CD1c-positive myeloid dendritic cell (primary cell): ENCODE data around the gene QSOX2.

Experiments used
- DNase-seq: peaks from one replicate; pipeline ENCODE4 v3.0.0-alpha.2; 2016; ENCODE audit errors: extremely low spot score

The QSOX2 gene

GRCh38 chr9:136245219-136246150 is at the start of gene QSOX2:
QSOX2 (minus strand) TSS chr9:136245812; CDS start chr9:136245803, 9 bp downstream.
- DNase-seq = peak; percentile 89

DNA sequence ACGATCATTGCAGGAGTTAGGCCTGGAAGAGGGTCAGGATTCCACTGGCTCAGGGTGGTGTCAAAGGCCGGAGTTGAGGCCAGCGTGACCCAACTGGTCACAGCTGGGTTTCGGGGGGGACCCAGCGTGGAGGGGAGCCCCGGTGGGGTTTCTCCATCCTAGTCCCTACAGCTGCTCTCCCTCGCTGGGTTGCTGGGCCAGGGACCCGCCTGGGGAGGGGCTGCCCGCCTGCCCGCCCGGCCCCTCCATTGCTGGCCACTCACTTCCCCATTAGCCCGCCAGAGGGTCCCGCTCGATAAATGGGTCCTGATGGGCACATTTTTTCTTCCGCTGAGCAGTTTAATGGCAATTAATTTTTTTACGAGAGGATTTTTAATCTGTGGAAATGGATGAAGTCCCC is 49.4 kb upstream of the QSOX2 start:
- no peak for DNase-seq

DNA sequence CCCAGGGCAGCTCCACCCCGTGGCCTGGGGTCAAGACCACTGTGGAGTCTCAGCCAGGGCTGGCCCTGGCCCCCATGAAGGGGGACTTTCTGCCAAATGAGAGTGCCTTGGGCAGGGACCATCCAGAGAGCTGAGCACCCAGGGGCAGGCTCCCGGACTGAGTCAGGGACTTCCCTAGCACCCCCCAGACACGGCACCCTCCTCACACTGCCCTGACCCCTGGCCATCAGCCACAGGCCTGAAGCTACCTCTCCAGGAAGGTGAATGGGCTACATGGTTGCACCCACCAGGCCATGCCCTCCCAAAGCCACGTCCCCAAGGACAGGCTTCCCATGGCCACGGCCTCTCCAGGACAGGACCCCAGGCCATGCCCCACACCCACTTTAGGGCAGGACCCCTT is 48.8 kb upstream of the QSOX2 start:
- DNase-seq = no peak

GRCh38 chr9:136293476-136294077 is 48.0 kb upstream of the QSOX2 start:
- DNase-seq = no peak

DNA sequence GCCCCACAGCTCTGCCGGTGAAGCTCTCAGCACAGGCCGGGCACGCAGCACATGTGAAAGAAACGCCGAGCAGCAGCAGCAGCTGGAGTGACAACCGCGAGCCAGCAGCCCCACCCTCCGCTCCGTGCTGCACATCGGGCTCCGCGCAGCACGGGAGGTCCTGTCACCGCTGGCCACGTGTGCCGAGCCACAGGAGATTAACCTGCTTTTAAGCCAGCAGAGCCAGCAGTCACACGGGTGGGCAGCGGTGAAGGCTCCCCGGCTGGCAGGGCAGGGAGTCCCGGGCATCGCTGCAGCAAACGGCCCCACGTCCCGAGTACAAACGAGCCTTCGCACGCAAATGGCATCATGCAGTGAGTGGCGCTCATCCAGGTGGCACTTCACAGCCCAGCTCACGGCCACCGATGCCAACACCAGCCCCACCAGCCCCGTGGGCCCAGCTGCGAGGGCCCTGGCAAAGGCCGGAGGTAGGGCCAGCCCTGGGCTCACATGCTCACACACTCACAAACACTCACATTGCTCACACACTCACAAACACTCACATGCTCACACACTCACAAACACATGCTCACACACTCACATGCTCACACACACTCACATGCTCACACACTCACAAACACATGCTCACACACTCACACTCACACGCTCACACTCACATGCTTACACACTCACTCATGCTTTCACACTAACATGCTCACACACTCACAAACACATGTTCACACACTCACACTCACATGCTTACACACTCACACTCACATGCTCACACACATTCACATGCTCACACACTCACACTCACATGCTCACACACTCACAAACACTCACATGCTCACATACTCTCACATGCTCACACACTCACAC is 47.2 kb upstream of the QSOX2 start:
- no peak for DNase-seq

- no peak for DNase-seq
Measured at GRCh38 chr9:136292026-136292538, 46.5 kb upstream of the QSOX2 start.

DNA sequence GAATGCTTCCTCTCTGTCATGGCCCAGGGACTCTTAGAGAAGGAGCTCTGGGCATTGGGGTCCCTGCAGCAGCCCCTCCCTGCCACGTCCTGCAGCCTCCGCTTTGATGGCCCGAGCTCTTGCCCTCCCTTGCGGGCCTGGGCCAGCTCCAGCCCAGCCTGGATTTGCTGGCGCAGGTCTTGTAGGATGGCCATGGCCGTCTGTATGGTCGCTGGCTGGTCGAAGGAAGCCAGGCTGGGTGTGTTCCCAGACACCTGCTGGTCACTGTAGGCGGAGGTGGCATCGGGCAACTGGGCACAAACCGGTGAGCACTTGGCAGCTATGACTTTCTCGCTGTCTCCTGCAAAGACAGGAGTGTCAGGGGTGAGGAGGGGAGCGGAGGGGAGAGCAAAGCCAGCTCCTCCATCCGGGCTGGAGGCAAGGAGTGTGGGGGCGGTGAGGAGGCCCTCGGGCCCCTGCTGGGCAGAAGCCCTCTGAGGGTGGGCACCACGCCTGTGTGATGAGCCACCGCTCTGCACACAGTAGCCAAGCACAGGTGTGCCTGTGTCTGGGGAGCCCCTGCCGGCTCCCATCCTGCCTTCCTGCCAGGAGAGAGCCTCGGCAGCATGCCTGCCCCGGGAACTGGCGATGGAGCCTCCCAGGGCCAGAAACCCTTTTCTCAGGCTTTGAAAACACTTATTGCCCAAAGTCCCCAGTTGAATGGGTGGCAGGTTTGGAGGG is 45.9 kb upstream of the QSOX2 start:
- DNase-seq = no peak

- no peak for DNase-seq
Measured at GRCh38 chr9:136290508-136291000, 44.9 kb upstream of the QSOX2 start.

DNA sequence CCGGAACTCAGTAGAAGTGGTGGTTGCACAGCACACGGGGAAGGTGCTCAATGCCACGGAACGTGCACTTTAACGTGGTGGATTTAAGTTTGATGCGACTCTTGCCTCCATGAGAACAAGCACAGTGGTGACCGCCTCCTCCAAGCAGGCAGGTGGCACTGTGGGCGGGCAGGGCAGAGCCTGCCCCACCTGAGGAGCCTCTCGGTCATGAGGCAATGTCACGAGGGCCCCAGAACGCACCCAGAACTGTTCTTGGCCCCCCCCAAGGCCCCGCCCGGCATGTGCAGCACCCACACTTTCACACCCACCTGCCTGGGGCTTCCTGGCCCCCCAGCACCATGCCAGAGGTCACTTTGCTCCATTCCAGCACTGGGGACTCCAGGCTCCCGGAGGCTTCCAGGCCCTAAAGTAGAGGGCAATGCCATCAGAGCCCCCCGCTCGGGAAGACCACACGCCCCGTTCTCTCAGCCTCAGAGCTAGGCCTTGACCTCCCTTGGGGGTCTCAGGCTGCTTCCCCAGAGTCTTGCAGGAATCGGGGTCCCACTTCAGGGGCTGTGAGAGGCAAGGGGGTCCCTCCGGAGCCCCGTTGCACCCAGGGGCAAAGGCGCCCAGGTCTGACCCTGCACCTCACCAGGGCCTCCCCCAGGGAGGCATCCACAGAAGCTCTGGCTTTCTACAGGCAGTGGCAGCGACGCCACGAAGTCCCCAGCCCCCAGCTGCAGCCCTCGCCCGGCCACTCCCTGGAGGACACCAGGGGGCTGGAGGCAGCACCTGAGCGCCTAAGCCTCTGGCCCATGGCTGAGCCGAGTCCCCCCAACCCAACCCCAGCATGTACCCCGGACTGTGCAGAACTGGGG is 44.3 kb upstream of the QSOX2 start:
- DNase-seq = no peak

- DNase-seq = no peak
Measured at GRCh38 chr9:136287960-136288753, 42.5 kb upstream of the QSOX2 start.

DNA sequence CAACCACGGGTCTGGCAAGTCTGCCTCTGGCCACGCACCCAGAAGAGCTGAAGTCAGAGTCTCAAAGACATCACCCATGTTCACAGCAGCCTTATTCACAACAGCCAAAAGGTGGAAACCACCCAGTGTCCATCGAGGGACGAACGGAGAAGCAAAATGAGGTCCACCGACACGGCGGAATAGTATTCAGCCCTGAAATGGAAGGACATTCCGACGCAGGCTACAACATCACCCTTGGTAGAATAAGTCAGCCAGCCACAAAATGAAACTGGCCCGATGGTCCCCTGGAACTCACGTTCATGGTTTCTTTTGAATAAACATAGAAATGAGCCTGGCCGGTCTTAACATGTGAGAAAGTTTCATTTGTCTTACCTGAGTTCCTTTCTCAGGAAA is 41.4 kb upstream of the QSOX2 start:
- no peak for DNase-seq

DNA sequence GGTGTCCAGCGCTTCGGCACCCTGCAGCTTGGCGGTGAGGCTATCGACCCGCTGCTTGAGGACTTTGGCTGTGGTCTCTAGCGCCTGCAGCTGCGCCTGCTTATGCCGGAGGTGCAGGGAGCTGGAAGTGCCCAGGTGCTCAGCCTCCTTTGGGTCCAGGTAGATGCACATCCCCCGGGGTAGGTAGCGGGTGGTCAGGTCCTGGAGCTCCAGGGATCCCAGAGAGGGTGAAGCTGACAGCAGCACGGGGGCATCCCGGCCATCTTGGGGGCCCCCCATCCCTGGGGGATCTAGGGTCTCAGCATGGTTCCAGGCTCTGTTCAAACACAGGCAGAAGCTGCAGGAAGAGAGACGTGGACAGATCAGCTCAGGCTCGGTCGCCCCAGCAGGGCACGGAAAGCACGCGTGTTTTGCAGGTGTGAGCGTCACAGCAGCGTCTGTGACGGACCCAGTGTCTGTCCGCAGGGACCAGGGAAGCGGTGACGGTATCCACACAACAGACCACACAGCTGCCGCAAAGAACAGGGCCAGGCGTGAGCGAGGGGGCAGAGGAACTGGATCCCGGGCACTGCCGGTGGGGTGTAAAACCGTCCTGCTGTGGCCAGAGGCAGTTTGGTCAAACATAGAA is 40.9 kb upstream of the QSOX2 start:
- DNase-seq = no peak

DNA sequence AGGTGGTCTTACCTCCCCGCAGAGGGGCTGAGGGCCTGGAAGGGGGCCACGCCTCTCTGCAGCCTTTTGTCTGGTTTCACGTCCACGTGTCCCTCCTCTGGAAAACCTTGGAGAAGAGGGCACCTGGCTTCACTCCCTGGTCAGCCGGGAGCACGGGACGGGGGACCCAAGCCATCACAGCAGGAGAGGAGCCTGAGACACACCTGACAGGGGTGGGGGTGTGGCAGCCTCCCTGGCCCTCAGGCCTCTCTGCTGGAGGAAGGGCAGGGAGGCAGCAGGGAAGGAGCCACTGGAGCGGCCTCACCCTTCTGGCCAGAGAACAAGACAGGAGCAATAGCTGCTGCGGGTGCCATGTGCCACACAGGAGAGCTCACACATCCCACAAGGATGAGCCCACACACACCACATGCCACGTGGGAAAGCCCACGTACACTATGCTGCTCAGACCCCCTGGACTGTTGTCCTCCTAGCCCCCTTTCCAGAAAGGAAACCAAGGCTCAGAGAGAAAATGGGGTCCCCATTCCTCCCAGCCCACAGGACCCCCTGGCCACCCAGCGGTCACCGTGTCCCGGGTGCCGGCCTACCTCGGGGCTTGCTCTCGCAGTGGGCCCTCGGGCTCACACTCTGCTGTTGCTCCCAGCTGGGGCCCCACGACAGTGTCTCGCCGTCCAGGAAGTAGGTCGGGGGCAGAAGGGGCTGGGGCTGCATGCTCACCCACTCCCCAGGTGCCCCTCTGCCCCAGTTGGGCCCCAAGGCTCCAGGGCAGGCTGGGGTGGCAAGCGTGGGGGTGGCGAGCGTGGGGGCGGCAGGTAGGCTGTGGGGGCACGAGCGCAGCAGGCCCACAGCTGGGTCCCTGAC is 40.1 kb upstream of the QSOX2 start:
- DNase-seq = no peak

GRCh38 chr9:136284951-136285350 is 39.3 kb upstream of the QSOX2 start:
- DNase-seq = no peak

- no peak for DNase-seq
Measured at GRCh38 chr9:136284311-136284710, 38.7 kb upstream of the QSOX2 start.

DNA sequence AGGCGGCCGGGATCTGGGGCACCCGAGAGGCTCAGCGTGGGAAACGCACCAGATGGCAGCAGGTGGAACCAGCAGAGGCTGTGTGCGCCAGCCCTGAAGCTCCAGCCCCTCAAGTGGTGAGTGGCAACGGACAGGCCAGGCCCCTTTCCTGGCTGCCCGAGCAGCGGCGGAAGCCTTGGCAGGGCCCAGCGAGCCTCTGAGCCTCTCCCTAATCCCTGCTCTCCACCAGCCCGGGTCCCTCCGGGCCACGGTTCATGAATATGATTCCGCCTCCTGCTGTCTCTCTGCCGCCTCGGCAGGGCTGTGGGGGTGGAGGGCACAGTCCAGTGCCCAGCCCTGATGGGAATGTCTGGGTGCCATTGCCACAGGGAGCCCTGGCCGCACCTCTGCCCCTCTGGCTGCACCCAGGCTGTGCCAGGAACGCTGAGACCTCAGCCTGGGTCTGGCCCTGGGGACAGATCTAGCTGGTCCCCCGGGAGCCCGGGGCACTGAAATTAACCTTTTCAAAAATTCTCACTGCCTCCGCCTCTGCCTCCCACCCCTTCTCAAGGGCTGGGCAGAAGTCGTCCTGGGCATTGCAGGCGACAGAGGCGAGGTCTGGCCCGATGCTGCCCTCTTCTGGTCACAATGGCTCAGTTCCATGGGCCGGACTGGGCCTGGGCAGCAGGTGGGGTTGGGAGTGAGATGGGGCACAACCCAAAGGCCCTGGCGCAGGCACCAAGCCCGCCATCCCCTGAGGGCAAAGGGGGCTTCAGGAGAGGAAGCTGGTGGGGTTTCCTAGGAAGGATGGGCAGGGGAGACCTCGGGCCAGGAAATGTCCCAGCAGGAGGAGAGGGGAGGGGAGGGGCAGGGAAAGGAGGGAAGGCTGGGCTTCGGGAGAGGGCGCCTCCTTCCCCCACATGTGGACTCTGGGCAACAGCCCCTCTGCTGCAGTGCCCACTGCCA is 38.0 kb upstream of the QSOX2 start:
- DNase-seq = peak; percentile 82
